GM19397 (cell line): ENCODE results near the gene SIGMAR1.

Source experiments
- ATAC-seq: cut with Tn5 transposase; IDR thresholded peaks from one replicate; pipeline ENCODE4 v1.9.1; 2021; ENCODE audit warnings: mild to moderate bottlenecking, moderate library complexity; ENCODE audit not compliant: unreplicated experiment

Gene SIGMAR1

GRCh38 chr9:34637356-34638137 is at the start of gene SIGMAR1:
Gene SIGMAR1, minus strand, starts transcription at chr9:34637787. Its CDS starts 90 bp downstream, at chr9:34637697.
- ATAC-seq: peak; percentile 89

GRCh38 chr9:34686732-34687131 is 49.1 kb upstream of the SIGMAR1 start:
- ATAC-seq: no peak

- no peak for ATAC-seq
Measured at GRCh38 chr9:34686231-34686630, 48.6 kb upstream of the SIGMAR1 start.

GRCh38 chr9:34685591-34685990 is 48.0 kb upstream of the SIGMAR1 start:
- no peak for ATAC-seq

GRCh38 chr9:34684816-34685215 is 47.2 kb upstream of the SIGMAR1 start:
- no peak for ATAC-seq

- no peak for ATAC-seq
Measured at GRCh38 chr9:34684145-34684544, 46.6 kb upstream of the SIGMAR1 start.

- ATAC-seq: no peak
Measured at GRCh38 chr9:34675869-34676268, 38.3 kb upstream of the SIGMAR1 start.

GRCh38 chr9:34675048-34675714 is 37.6 kb upstream of the SIGMAR1 start:
- no peak for ATAC-seq

GRCh38 chr9:34674440-34674839 is 36.9 kb upstream of the SIGMAR1 start:
- ATAC-seq: no peak

GRCh38 chr9:34671307-34671706 is 33.7 kb upstream of the SIGMAR1 start:
- ATAC-seq: no peak

- ATAC-seq: no peak
Measured at GRCh38 chr9:34669809-34670562, 32.4 kb upstream of the SIGMAR1 start.

- ATAC-seq: peak; percentile 63
Measured at GRCh38 chr9:34665381-34666250, 28.0 kb upstream of the SIGMAR1 start.

- peak; percentile 27 for ATAC-seq
Measured at GRCh38 chr9:34665067-34665380, 27.4 kb upstream of the SIGMAR1 start.

GRCh38 chr9:34664281-34665066 is 26.9 kb upstream of the SIGMAR1 start:
- no peak for ATAC-seq

- no peak for ATAC-seq
Measured at GRCh38 chr9:34663303-34663605, 25.7 kb upstream of the SIGMAR1 start.

- ATAC-seq: no peak
Measured at GRCh38 chr9:34662526-34663302, 25.1 kb upstream of the SIGMAR1 start, which contains the start of gene CCL27. Gene CCL27, minus strand, starts transcription at chr9:34662657. Its CDS starts 24 bp downstream, at chr9:34662633.

GRCh38 chr9:34659592-34660253 is 22.1 kb upstream of the SIGMAR1 start:
- no peak for ATAC-seq

GRCh38 chr9:34658461-34658860 is 20.9 kb upstream of the SIGMAR1 start:
- ATAC-seq: no peak

GRCh38 chr9:34656992-34657391 is 19.4 kb upstream of the SIGMAR1 start:
- ATAC-seq: no peak
